ENCODE data around the gene NKG7. TPM values are rescaled to one million over a fixed set of nuclear protein-coding genes. Genes with fewer than 3 reads are reported as not detected.

Gene NKG7
- total RNA-seq, 4 donors from 2014 or later: 1.3 TPM; not detected in 3

- 89 to 90% methylated on average over 10 of the region's 10 CpGs for WGBS, 2 donors
- DNase-seq (ENCODE audit: low spot score in 2 of 2): no peak
- H3K4me3 ChIP-seq (ENCODE audit: low read depth, poor library complexity, severe bottlenecking): no peak overlapping the region
- no peak for TF ChIP-seq CTCF (IDR thresholded peaks at IDR 0.05)
- no peak for TF ChIP-seq POLR2A (IDR thresholded peaks at IDR 0.05)
- intact Hi-C loops (cut with DNase I; ENCODE audit: low total_unique reads): no loop called here
Measured at GRCh38 chr19:51347209-51347928, 25.1 kb downstream of the NKG7 start.

- no peak for DNase-seq (ENCODE audit: low spot score in 2 of 2)
- intact Hi-C loops (cut with DNase I; ENCODE audit: low total_unique reads): no loop called here
- no peak overlapping the region for H3K4me3 ChIP-seq (ENCODE audit: low read depth, poor library complexity, severe bottlenecking)
- TF ChIP-seq CTCF (IDR thresholded peaks at IDR 0.05): no peak
- 89% methylated on average over 12 to 17 of the region's 17 CpGs for WGBS, 2 donors
Measured at GRCh38 chr19:51346742-51347141, 25.7 kb downstream of the NKG7 start.

GRCh38 chr19:51345076-51345620 lies 27.3 kb downstream of the NKG7 start:
- TF ChIP-seq POLR2A (IDR thresholded peaks at IDR 0.05) (no peak), CTCF (IDR thresholded peaks at IDR 0.05) (no peak)
- 91 to 95% methylated on average over 9 of the region's 9 CpGs for WGBS, 2 donors
- intact Hi-C loops (cut with DNase I; ENCODE audit: low total_unique reads): no loop called here
- DNase-seq (ENCODE audit: low spot score in 2 of 2): no peak
- H3K4me3 ChIP-seq (ENCODE audit: low read depth, poor library complexity, severe bottlenecking): no peak overlapping the region

GRCh38 chr19:51342631-51343569 lies 29.6 kb downstream of the NKG7 start:
- no peak for TF ChIP-seq CTCF (IDR thresholded peaks at IDR 0.05)
- TF ChIP-seq POLR2A (IDR thresholded peaks at IDR 0.05): no peak
- DNase-seq (ENCODE audit: low spot score in 2 of 2): no peak
- H3K4me3 ChIP-seq (ENCODE audit: low read depth, poor library complexity, severe bottlenecking): no peak overlapping the region
- 50 to 54% methylated on average over 9 of the region's 9 CpGs for WGBS, 2 donors
- intact Hi-C loops (cut with DNase I; ENCODE audit: low total_unique reads): no loop called here

GRCh38 chr19:51341976-51342580 lies 30.4 kb downstream of the NKG7 start, which contains the start of gene VSIG10L:
Gene VSIG10L, minus strand, starts transcription at chr19:51342139. Its CDS starts 15 bp downstream, at chr19:51342124.
- intact Hi-C loops (cut with DNase I; ENCODE audit: low total_unique reads): no loop called here
- H3K4me3 ChIP-seq (ENCODE audit: low read depth, poor library complexity, severe bottlenecking): no peak within 1 kb of the TSS
- WGBS, 2 donors: 35 to 62% methylated on average over 3 of the region's 3 CpGs
- DNase-seq (ENCODE audit: low spot score in 2 of 2): no peak
- TF ChIP-seq POLR2A (IDR thresholded peaks at IDR 0.05) (no peak), CTCF (IDR thresholded peaks at IDR 0.05) (no peak)

Measured in lower leg skin (tissue), 4 donors.